GM23338 (cell line): ENCODE results near the gene NUCKS1. TPM values are rescaled to one million over a fixed set of nuclear protein-coding genes. Genes with fewer than 3 reads are reported as not detected.

Experiments
- ATAC-seq: fragments of 200-7000 bp; cut with Tn5 transposase; 3 replicates; pipeline ENCODE4 v1.9.1; 2020
- DNase-seq: peaks from one replicate; pipeline ENCODE4 v3.0.0-alpha.2; 2015; ENCODE audit warnings: low spot score
- H2AFZ ChIP-seq: fragments of 200-600 bp; sonication (generic); 2 replicates; pipeline ENCODE4 v1.8.0; 2016; ENCODE audit warnings: antibody characterized with exemption, mild to moderate bottlenecking, moderate library complexity
- H3F3A ChIP-seq: fragments of 200-600 bp; sonication (generic); replicated peaks from 2 replicates; pipeline ENCODE4 v1.8.0; 2017; ENCODE audit warnings: antibody characterized with exemption, mixed run types, low read depth
- H3K27ac ChIP-seq: fragments of 200-600 bp; sonication (generic); 2 replicates; pipeline ENCODE4 v1.6.1; 2016; ENCODE audit warnings: low read depth
- H3K27me3 ChIP-seq: fragments of 200-600 bp; sonication (generic); 2 replicates; pipeline ENCODE4 v1.8.0; 2016; ENCODE audit warnings: mild to moderate bottlenecking, mixed run types, moderate library complexity; ENCODE audit not compliant: insufficient read depth
- H3K36me3 ChIP-seq: fragments of 200-600 bp; sonication (generic); 2 replicates; pipeline ENCODE4 v1.8.0; 2016; ENCODE audit warnings: mild to moderate bottlenecking; ENCODE audit not compliant: insufficient read depth
- H3K4me1 ChIP-seq: fragments of 200-600 bp; sonication (generic); 2 replicates; pipeline ENCODE4 v1.8.0; 2016; ENCODE audit warnings: mild to moderate bottlenecking, moderate library complexity; ENCODE audit not compliant: insufficient read depth
- H3K4me2 ChIP-seq: fragments of 200-600 bp; sonication (generic); 2 replicates; pipeline ENCODE4 v1.7.1; 2017; ENCODE audit warnings: mixed run types
- H3K4me3 ChIP-seq: fragments of 200-600 bp; sonication (generic); 2 replicates; pipeline ENCODE4 v1.6.1; 2016; ENCODE audit warnings: mixed run types
- H3K79me2 ChIP-seq: fragments of 200-600 bp; sonication (generic); replicated peaks from 2 replicates; pipeline ENCODE4 v1.8.0; 2017; ENCODE audit warnings: mild to moderate bottlenecking; ENCODE audit not compliant: insufficient read depth
- H3K9me2 ChIP-seq: fragments of 200-600 bp; sonication (generic); 2 replicates; pipeline ENCODE4 v1.8.0; 2017; ENCODE audit not compliant: insufficient read depth
- H4K20me1 ChIP-seq: fragments of 200-600 bp; sonication (generic); replicated peaks from 2 replicates; pipeline ENCODE4 v1.8.0; 2017; ENCODE audit warnings: mild to moderate bottlenecking; ENCODE audit not compliant: insufficient read depth
- H3K27ac Mint-ChIP-seq: 2 replicates; pipeline ENCODE4 v1.8.0; 2020; ENCODE audit warnings: inconsistent platforms, mild to moderate bottlenecking, moderate library complexity, mixed read lengths
- H3K27me3 Mint-ChIP-seq: 3 replicates; pipeline ENCODE4 v1.8.0; 2022; ENCODE audit warnings: low read depth, mild to moderate bottlenecking, moderate library complexity, mixed read lengths, inconsistent platforms; ENCODE audit not compliant: insufficient read depth, poor library complexity
- H3K36me3 Mint-ChIP-seq: 3 replicates; pipeline ENCODE4 v1.8.0; 2021; ENCODE audit warnings: low read depth, mild to moderate bottlenecking, inconsistent platforms, moderate library complexity, mixed read lengths
- H3K4me1 Mint-ChIP-seq: 3 replicates; pipeline ENCODE4 v1.8.0; 2020; ENCODE audit warnings: mild to moderate bottlenecking, inconsistent platforms, mixed read lengths
- H3K4me3 Mint-ChIP-seq: 3 replicates; pipeline ENCODE4 v1.8.0; 2021; ENCODE audit warnings: moderate library complexity, mild to moderate bottlenecking, inconsistent platforms, mixed read lengths
- H3K9me3 Mint-ChIP-seq: 3 replicates; pipeline ENCODE4 v1.8.0; 2020; ENCODE audit warnings: moderate library complexity, mild to moderate bottlenecking, inconsistent platforms, mixed read lengths
- CTCF ChIP-seq, 2 experiments: fragments of 200-600 bp in 1 of 2; sonication (generic) in 1 of 2; conservative IDR thresholded peaks; 2 replicates each; pipeline versions ENCODE4 v1.5.1 to v1.6.1; 2016 to 2017; ENCODE audit warnings: antibody characterized with exemption in 2 of 2, low read depth in 2 of 2, mild to moderate bottlenecking in 2 of 2, moderate library complexity in 1 of 2
- ETS1 ChIP-seq: IDR thresholded peaks from 2 replicates; pipeline ENCODE4 v1.6.1; 2016; ENCODE audit warnings: antibody characterized with exemption
- EZH2 ChIP-seq: fragments of 200-600 bp; sonication (generic); IDR thresholded peaks from one replicate; pipeline ENCODE4 v1.8.0; 2017; ENCODE audit warnings: antibody characterized with exemption, mild to moderate bottlenecking, low read depth; ENCODE audit not compliant: unreplicated experiment
- EZH2phosphoT487 ChIP-seq: fragments of 200-600 bp; sonication (generic); IDR thresholded peaks from one replicate; pipeline ENCODE4 v1.8.1; 2018; ENCODE audit warnings: antibody characterized with exemption; ENCODE audit not compliant: unreplicated experiment
- JUNB ChIP-seq: IDR thresholded peaks from one replicate; pipeline ENCODE4 v1.6.1; 2016; ENCODE audit warnings: antibody characterized with exemption; ENCODE audit not compliant: unreplicated experiment
- NANOG ChIP-seq: IDR thresholded peaks from 2 replicates; pipeline ENCODE4 v1.6.1; 2016; ENCODE audit warnings: antibody characterized with exemption, borderline replicate concordance
- REST ChIP-seq: IDR thresholded peaks from one replicate; pipeline ENCODE4 v1.6.1; 2018; ENCODE audit warnings: antibody characterized with exemption; ENCODE audit not compliant: unreplicated experiment
- STAT1 ChIP-seq: IDR thresholded peaks from one replicate; pipeline ENCODE4 v1.6.1; 2016; ENCODE audit warnings: antibody characterized with exemption; ENCODE audit not compliant: unreplicated experiment
- ZNF114 ChIP-seq: fragments of 250-450 bp; sonication (Bioruptor Pico); IDR thresholded peaks from 2 replicates; pipeline ENCODE4 v1.5.0; 2020; ENCODE audit warnings: mild to moderate bottlenecking, moderate library complexity
- ZNF331 ChIP-seq: fragments of 250-450 bp; sonication (Bioruptor Pico); IDR thresholded peaks from 2 replicates; pipeline ENCODE4 v1.5.0; 2020; ENCODE audit warnings: low read depth, mild to moderate bottlenecking, moderate library complexity
- ZNF462 ChIP-seq: fragments of 250-450 bp; sonication (Bioruptor Pico); IDR thresholded peaks from 2 replicates; pipeline ENCODE4 v1.5.0; 2020; ENCODE audit warnings: mild to moderate bottlenecking, moderate library complexity
- polyA plus RNA-seq: library from polyadenylated mRNA; unstranded; fragments of >200 nt; fragmentation: Nextera tagmentation; extraction: Ambion mirVana; gene quantifications from 2 replicates; pipeline ENCODE4 v1.2.1, GENCODE V29; 2016
- total RNA-seq: library from RNA; depleted of rRNA; stranded (reverse); fragments of >200 nt; shearing (Covaris generic); gene quantifications from 2 replicates; pipeline ENCODE4 v1.2.3, GENCODE V29; 2014

Gene NUCKS1
- total and polyA plus RNA-seq, 2 experiments from 2014 or later, result 255 to 307 TPM

DNA sequence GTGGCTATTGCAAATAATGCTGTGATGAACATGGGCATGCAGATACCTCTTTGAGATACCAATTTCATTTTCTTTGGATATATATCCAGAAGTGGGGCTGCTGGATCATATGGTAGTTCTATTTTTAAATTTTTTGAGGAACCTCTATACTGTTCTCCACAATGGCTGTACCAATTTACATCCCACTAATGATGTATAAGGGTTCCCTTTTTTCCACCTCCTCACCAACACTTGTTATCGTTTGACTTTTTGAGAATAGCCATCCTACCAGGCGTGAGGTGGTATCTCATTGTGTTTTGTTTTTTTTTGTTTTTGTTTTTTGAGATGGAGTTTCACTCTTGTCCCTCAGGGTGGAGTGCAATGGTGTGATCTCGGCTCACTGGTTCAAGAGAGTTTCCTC lies 6.6 kb upstream of the NUCKS1 start:
- TF ChIP-seq STAT1 (no peak), EZH2phosphoT487 (no peak), ETS1 (no peak), NANOG (no peak), CTCF (conservative IDR thresholded peaks at IDR 0.05; ENCODE audit: low read depth in 2 of 2) (no peak), REST (no peak), ZNF462 (no peak), EZH2 (no peak), JUNB (no peak), ZNF114 (CRISPR knock-in tag) (no peak), ZNF331 (CRISPR knock-in tag) (no peak)
- H3K36me3 ChIP-seq, result no peaks in the 10 kb centered on the region
- H3K4me2 ChIP-seq, result no peak overlapping the region
- Mint-ChIP-seq H3K27me3 (peaks cover 3% of the 10 kb centered on the region), H3K4me3 (no peak overlapping the region), H3K9me3 (no peaks in the 10 kb centered on the region), H3K36me3 (no peaks in the 10 kb centered on the region), H3K27ac (no peak overlapping the region), H3K4me1 (no peaks in the 10 kb centered on the region; the same call in 2 of the 3 replicates)
- no peak overlapping the region for H2AFZ ChIP-seq
- ATAC-seq (no peak), DNase-seq (no peak)
- H3K4me1 ChIP-seq, result no peaks in the 10 kb centered on the region
- H3K27me3 ChIP-seq, result no peaks in the 10 kb centered on the region
- H3F3A ChIP-seq, result no peaks in the 10 kb centered on the region
- no peak overlapping the region for H3K27ac ChIP-seq
- no peaks in the 10 kb centered on the region for H3K9me2 ChIP-seq
- no peaks in the 10 kb centered on the region for H4K20me1 ChIP-seq
- no peaks in the 10 kb centered on the region for H3K79me2 ChIP-seq
- H3K4me3 ChIP-seq, result no peak overlapping the region
